GM12892 (cell line): ENCODE results near the gene TAS1R2.

Experiments used
- POLR2A ChIP-seq: IDR thresholded peaks from 2 replicates; pipeline ENCODE4 v1.6.1; 2011; ENCODE audit warnings: low read depth, low read length, control low read depth
- POLR2AphosphoS5 ChIP-seq: IDR thresholded peaks from 2 replicates; pipeline ENCODE4 v1.6.1; 2011; ENCODE audit warnings: low read depth, low read length, control low read depth
- TAF1 ChIP-seq: IDR thresholded peaks from 2 replicates; pipeline ENCODE4 v1.6.1; 2011; ENCODE audit warnings: low read depth, mild to moderate bottlenecking, control low read depth, low read length, borderline replicate concordance

GRCh38 chr1:18836654-18837053 is 22.8 kb downstream of the TAS1R2 start:
- TF ChIP-seq POLR2AphosphoS5 (no peak), POLR2A (no peak), TAF1 (no peak)
